Activated T-cell treated with anti-CD3 and anti-CD28 coated beads, Interleukin-2, amount 50 U/mL, for 4 hours (primary cell): ENCODE results near the gene PSTPIP1. TPM values are rescaled to one million over a fixed set of nuclear protein-coding genes. Genes with fewer than 3 reads are reported as not detected.

ENCODE experiments used
- ATAC-seq, 2 donors: fragments of 200-7000 bp; cut with Tn5 transposase; one replicate each; pipeline ENCODE4 v1.10.0; 2021
- DNase-seq: peaks from one replicate; pipeline ENCODE4 v3.0.0-alpha.2; 2020
- H3K27me3 Mint-ChIP-seq: one replicate; pipeline ENCODE4 v1.8.0; 2021; ENCODE audit warnings: low read depth, mixed read lengths
- H3K36me3 Mint-ChIP-seq: one replicate; pipeline ENCODE4 v1.8.0; 2022; ENCODE audit warnings: mixed read lengths; ENCODE audit not compliant: insufficient read depth
- H3K4me1 Mint-ChIP-seq: one replicate; pipeline ENCODE4 v1.8.0; 2021; ENCODE audit warnings: low read depth, mixed read lengths
- H3K4me3 Mint-ChIP-seq: one replicate; pipeline ENCODE4 v1.8.0; 2021; ENCODE audit warnings: mild to moderate bottlenecking, moderate library complexity, mixed read lengths
- H3K9me3 Mint-ChIP-seq: one replicate; pipeline ENCODE4 v1.8.0; 2021; ENCODE audit warnings: mixed read lengths
- total RNA-seq, 3 donors: library from RNA; stranded (reverse); gene quantifications; one replicate each; pipeline ENCODE4 v1.2.1, GENCODE V29; 2021

Gene PSTPIP1
- total RNA-seq, 3 donors from 2014 or later = 85.4 to 130 (median 92.1) TPM

DNA sequence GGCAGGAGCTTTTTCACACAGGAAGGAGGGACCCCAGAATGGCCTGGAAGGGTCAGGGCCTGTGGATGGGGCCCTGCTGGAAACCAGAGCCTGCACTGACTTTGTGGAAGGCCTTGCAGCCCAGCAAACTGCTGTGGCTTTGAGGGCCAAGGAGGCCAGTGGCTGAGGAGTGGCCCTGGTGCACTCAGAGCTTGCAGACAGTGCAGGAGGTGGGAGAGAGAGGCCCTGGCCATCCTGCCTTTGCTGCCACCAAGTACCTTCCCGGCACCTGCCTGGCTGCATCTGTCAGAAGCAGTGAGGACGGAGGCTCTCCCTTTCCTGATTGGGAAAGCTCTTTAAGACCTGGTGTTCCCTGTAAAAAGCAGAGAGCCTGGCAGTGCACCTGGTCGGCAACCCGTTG is 6.4 kb downstream of the PSTPIP1 start:
- H3K9me3 Mint-ChIP-seq = no peaks in the 10 kb centered on the region
- DNase-seq (no peak), ATAC-seq (no peak)
- peak overlapping the region; percentile 33 for H3K4me3 Mint-ChIP-seq
- H3K4me1 Mint-ChIP-seq = peaks cover 87% of the 10 kb centered on the region
- H3K36me3 Mint-ChIP-seq = peaks cover 7% of the 10 kb centered on the region
- H3K27me3 Mint-ChIP-seq = no peaks in the 10 kb centered on the region

DNA sequence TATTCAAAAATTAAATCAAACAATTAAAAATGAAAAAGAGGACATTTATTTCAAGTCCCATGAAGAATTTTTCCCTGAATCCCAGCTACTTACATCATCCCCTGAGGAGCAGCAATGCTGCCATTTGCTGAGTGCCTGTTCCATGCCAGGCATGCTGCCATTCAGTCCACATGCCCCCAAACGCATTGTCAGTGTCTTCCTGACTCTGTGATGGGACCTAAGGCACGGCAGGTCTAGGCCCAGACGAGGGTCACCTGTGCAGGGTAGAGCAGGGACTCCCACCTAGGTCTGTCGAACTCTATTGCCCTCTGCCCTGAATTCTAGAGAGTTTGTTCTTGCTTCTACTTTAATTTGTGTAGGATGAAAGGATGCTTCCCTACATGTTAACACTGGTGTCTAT is 7.0 kb downstream of the PSTPIP1 start:
- H3K36me3 Mint-ChIP-seq = peaks cover 7% of the 10 kb centered on the region
- H3K9me3 Mint-ChIP-seq = no peaks in the 10 kb centered on the region
- H3K4me1 Mint-ChIP-seq = peaks cover 90% of the 10 kb centered on the region
- no peak for ATAC-seq
- DNase-seq = no peak
- H3K4me3 Mint-ChIP-seq = peak overlapping the region; percentile 17
- no peaks in the 10 kb centered on the region for H3K27me3 Mint-ChIP-seq

DNA sequence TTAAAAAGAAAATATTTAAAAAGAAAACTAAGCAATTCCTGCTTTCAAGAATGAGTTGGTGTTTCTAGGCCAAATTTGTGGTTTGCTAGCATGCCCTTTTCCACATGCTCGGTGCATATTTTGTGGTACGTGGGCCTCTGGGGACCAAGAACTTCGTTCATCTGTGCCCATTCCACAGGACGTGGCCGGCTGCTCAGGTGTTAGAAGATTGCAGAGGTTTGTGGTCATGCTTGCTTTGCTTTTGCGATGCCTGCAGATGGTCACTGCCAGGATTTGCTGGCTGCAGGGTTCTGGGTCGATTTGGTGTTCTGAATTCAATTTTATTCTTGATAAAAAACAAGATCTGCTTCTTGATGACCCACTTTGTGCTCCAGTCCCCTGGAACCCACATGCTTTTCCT is 7.5 kb downstream of the PSTPIP1 start:
- Mint-ChIP-seq H3K36me3 (peaks cover 7% of the 10 kb centered on the region), H3K9me3 (no peaks in the 10 kb centered on the region), H3K27me3 (no peaks in the 10 kb centered on the region), H3K4me3 (peak overlapping the region; percentile 53), H3K4me1 (peaks cover 88% of the 10 kb centered on the region)
- no peak for ATAC-seq
- no peak for DNase-seq

DNA sequence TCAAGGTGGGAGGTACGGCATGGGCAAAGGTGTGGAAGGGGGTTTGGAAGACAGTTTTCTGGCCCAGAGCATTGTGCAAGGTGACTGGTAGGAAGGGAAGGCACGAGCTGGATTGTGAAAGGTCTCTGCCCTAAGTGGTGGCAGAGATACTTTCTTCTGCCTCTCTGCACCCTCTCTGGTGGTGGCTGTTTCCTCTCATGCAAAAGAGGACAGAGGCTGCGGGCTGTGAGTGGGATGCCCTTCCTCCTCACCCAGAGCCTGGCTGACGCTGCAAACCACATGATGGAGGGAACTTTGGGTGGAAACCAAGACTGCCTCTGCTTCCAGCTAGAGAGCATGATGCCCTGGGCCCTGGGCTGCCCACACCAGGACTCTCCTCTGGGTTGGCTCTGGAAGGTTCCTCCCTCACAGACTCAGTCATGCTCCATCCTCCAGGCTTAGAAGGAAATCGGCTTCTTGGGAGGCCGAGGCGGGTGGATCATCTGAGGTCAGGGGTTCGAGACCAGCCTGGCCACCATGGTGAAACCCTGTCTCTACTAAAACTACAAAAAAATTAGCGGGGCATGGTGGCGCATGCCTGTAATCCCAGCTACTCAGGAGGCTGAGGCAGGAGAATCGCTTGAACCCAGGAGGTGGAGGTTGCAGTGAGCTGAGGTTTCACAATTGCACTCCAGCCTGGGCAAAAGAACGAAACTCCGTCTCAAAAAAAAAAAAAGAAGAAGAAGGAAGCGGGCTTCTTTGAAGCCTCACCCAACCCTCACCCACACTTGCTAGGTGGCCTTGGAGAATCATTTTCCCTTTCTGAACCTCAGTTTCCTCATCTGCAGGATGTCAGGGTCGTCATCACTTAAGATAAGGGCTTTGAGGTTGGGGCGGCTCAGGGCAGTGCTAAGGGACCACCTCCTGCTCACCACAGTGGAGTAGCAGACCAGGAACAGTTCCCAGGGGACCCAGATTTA is 8.3 kb downstream of the PSTPIP1 start:
- ATAC-seq (peak; percentile 87 to 90), DNase-seq (peak; percentile 62)
- Mint-ChIP-seq H3K4me3 (peak overlapping the region; percentile 53), H3K36me3 (peaks cover 7% of the 10 kb centered on the region), H3K4me1 (peaks cover 86% of the 10 kb centered on the region), H3K9me3 (no peaks in the 10 kb centered on the region), H3K27me3 (no peaks in the 10 kb centered on the region)

DNA sequence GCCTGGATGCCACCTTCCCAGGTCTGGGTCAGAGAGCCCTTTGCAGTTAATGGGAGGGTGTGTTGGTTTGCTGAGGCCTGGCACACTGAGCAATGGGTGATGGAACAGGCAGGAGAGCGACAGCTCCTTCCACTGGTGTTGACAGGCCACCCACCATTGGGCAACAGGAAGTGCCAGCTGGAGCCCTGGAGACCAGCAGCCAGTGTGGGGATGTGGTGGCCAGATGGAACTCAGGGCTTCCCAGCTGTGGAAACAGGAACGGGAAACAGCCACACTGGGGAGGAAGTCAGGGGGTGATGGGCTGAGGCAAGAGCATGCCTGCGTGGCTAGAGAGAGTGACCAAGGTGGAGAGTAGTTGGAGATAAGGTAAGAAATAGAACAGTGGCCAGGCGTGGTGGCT is 9.3 kb downstream of the PSTPIP1 start:
- no peaks in the 10 kb centered on the region for H3K27me3 Mint-ChIP-seq
- H3K4me1 Mint-ChIP-seq = peaks cover 82% of the 10 kb centered on the region
- H3K4me3 Mint-ChIP-seq = peak overlapping the region; percentile 53
- peaks cover 7% of the 10 kb centered on the region for H3K36me3 Mint-ChIP-seq
- no peak for DNase-seq
- no peak for ATAC-seq
- H3K9me3 Mint-ChIP-seq = no peaks in the 10 kb centered on the region

DNA sequence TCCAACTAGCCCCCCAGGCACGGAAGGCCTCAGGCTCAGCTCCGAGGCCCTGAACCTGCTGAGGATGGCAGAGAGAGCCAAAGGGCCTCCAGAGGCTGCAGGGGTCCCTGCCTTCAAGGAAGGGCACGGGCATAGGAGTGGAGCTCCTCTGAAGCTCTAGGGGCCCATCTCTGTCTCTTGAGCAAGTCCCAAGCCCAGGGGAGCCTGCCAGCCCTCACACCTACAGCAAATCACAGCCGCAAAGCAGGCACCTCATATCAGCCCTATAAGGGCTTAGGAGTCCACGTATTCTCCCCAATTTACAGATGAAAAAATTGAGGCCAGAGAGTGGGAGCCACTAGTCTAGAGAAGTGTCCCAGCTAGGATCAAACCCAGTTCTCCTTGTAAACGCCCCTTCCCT is 14.2 kb downstream of the PSTPIP1 start:
- H3K36me3 Mint-ChIP-seq = peaks cover 6% of the 10 kb centered on the region
- no peak for ATAC-seq
- no peak for DNase-seq
- peaks cover 84% of the 10 kb centered on the region for H3K4me1 Mint-ChIP-seq
- no peaks in the 10 kb centered on the region for H3K9me3 Mint-ChIP-seq
- no peak overlapping the region for H3K4me3 Mint-ChIP-seq
- no peaks in the 10 kb centered on the region for H3K27me3 Mint-ChIP-seq

DNA sequence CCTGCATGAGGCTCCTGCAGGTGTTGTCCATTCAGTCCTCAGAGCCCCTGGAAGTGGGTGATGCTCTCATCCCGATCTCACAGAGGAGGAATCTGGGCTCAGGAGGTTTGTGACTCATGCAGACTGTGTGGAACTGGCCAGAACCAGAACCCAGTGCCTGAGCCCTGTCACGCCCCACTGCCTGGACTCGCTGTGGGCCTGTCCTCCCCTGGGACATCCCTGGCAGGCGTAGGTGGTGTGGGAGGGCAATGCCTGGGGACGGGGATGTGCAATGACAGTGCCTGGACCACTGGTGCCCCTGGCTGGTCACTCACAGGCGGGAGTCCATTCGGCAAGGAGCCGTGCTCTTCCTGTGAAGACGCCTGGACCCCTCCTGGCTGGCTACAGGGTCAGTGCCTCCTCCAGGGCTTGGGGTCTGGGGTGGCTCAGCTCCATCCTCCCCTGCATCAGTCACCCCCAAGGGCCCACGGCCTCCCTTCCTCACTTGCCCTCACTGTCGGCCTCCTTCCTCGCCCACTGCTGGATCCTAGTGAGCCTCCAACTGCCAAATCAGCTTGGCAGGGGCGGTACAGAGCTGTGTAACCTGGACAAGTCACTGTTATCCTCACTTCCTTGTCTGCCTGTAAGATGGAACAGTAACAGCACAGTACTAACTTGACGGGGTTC is 14.9 kb downstream of the PSTPIP1 start:
- ATAC-seq (no peak), DNase-seq (no peak)
- Mint-ChIP-seq H3K4me1 (peaks cover 84% of the 10 kb centered on the region), H3K36me3 (peaks cover 4% of the 10 kb centered on the region), H3K4me3 (no peak overlapping the region), H3K27me3 (no peaks in the 10 kb centered on the region), H3K9me3 (no peaks in the 10 kb centered on the region)

DNA sequence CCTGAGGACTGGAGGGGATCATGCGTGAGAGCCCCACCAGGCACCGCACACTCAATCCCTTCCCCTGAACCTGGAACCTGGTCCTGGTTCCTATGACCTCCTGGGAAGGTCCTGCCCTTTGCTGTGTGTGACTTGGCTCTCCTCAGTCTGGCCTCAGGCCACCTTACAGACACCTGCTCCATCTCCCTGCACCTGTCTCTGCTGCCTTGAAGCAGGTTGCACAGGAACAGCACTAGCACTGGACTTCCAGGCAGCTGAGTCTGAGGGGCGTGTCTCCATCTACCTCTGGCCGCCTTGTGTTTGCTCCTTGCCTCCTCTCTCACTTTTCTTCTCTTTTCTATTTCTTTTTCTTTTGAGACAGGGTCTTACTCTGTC is 15.4 kb downstream of the PSTPIP1 start:
- peaks cover 4% of the 10 kb centered on the region for H3K36me3 Mint-ChIP-seq
- no peaks in the 10 kb centered on the region for H3K9me3 Mint-ChIP-seq
- no peaks in the 10 kb centered on the region for H3K27me3 Mint-ChIP-seq
- peaks cover 87% of the 10 kb centered on the region for H3K4me1 Mint-ChIP-seq
- ATAC-seq = no peak
- no peak for DNase-seq
- H3K4me3 Mint-ChIP-seq = no peak overlapping the region

DNA sequence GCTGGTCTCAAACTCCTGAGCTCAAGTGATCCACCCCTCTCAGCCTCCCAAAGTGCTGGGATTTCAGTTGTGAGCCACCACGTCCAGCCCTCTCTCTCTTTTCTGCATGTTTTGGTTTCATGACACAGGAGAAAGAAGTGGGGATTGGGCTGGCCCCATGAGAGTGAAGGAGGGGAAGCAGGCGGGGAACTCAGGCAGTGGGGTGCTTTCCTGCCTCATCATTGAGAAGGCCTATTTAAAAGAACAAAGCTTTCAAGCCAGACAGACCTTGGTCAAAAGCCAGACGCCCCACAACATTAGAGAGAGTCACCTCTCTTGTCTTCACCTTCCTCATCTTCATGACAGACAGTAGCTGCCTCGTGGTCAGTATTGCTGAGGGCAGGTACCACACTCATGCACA is 15.9 kb downstream of the PSTPIP1 start:
- H3K27me3 Mint-ChIP-seq = no peaks in the 10 kb centered on the region
- H3K4me1 Mint-ChIP-seq = peaks cover 87% of the 10 kb centered on the region
- H3K4me3 Mint-ChIP-seq = no peak overlapping the region
- DNase-seq (no peak), ATAC-seq (no peak)
- H3K36me3 Mint-ChIP-seq = peaks cover 4% of the 10 kb centered on the region
- H3K9me3 Mint-ChIP-seq = no peaks in the 10 kb centered on the region

DNA sequence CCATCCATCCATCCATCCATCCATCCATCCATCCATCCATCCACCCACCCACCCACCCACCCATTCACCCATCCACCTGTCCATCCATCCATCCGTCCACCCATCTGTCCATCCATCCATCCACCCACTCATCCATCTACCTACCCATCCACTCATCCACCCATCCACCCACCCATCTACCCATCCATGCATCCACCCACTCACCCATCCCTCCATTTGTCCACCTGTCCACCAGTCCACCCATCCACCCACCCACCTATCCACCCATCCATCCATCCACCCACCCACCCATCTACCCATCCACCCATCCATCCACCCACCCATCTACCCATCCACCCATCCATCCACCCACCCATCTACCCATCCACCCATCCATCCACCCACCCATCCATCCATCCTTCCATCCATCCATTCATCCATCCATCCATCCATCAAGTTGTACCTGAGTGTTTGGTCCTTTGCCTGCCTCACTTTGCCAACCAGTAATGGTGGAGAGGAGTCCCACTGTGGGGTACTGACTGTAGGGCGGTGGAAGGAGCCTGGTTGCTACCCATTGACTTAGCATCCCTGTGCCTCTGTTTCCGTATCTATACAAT is 17.3 kb downstream of the PSTPIP1 start:
- H3K27me3 Mint-ChIP-seq = no peaks in the 10 kb centered on the region
- peaks cover 80% of the 10 kb centered on the region for H3K4me1 Mint-ChIP-seq
- ATAC-seq = no peak
- H3K4me3 Mint-ChIP-seq = no peak overlapping the region
- no peak for DNase-seq
- H3K9me3 Mint-ChIP-seq = no peaks in the 10 kb centered on the region
- peaks cover 2% of the 10 kb centered on the region for H3K36me3 Mint-ChIP-seq

DNA sequence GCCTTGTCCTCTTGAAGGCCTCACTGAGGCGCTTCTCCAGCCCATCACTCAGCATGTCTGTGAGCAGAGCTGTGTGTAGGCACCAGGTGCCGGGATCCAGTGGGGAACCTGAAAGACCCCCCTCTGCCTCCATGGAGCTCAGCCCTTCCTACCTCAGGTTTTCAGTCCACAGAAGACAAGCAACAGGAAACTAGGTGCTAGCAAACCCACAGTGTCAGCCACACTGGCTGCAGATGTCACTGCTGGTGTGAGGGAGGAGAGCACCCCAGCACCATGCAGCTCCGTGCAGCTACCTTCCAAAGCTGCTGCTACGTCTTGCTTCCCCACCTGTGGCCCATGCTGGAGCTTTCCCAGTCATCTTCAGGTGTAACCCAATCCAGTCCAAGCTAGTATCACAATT is 17.9 kb downstream of the PSTPIP1 start:
- peak; percentile 41 for DNase-seq
- Mint-ChIP-seq H3K4me3 (peak overlapping the region; percentile 64), H3K9me3 (no peaks in the 10 kb centered on the region), H3K4me1 (peaks cover 83% of the 10 kb centered on the region), H3K27me3 (no peaks in the 10 kb centered on the region), H3K36me3 (peaks cover 2% of the 10 kb centered on the region)
- ATAC-seq = peak; percentile 23 to 30

DNA sequence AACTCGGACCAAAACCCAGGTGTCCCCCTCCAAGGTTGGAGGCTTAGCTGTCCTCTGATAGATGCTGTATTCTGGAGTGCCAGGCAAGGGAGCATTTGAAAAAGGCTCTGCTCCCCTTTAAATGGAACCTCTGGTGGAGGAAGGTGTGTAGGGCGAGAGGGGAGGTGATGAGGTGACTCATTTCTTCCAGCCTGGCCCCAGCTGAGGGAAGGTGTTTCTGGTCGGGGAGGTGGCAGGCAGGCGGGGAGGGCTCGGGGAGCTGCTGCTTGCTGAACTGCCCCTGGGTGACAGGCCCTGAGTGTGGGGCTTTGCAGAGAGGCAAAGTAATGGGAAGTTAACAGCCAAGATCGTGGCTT is 18.8 kb downstream of the PSTPIP1 start:
- Mint-ChIP-seq H3K36me3 (peaks cover 10% of the 10 kb centered on the region), H3K9me3 (no peaks in the 10 kb centered on the region), H3K4me3 (peak overlapping the region; percentile 64), H3K4me1 (peaks cover 87% of the 10 kb centered on the region), H3K27me3 (no peaks in the 10 kb centered on the region)
- ATAC-seq = peak; percentile 87 to 91
- peak; percentile 88 for DNase-seq

DNA sequence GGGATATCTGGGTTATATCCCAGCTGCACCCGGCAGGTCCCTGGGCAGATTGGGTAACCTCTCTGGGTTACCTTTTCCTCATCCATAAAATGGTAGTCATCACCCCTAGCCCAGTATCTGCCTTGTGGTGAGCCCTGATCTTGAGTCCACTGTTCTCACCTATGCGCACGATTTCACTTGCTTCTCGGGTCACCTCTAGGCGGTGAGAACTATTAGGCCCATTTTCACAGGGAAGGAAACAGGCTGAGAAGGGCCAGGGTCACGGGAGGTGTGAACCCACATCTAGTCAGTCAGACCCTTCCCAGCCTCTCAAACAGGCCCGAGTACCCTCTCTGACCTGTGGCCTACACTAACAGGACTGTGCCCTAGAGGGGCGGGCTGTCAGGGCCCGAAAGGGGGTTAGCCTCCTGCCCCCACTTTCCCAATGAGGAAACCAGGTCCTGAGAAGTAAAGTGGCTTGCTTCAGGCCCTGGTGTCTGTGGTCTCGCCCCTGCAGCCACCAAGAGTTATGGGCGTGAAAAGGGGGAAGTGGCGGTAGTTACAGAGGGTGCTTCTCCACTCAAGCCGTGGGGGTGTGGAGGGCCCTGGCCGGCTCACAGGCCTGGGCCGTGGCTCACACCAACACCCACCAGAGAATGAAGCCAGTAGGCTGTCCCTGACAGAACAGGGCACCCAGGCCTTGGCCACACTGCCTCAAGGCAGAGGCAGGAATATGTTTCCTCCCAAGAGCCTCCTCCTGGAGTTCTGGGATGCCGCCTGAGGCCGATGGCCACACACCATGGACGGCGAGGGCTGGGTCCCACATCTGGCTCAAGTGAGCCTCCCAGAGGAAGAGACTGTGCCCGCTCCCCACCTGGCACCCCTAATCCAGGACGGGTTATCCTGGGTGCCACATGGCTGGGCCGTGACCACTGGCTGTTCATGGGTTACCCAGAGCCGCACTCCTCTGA is 19.5 kb downstream of the PSTPIP1 start:
- DNase-seq = no peak
- Mint-ChIP-seq H3K4me1 (peaks cover 86% of the 10 kb centered on the region), H3K36me3 (peaks cover 12% of the 10 kb centered on the region), H3K9me3 (no peaks in the 10 kb centered on the region), H3K27me3 (no peaks in the 10 kb centered on the region), H3K4me3 (peak overlapping the region; percentile 64)
- peak; percentile 22 to 28 for ATAC-seq
